NCI-H510A (cell line): Measurements from ENCODE around the gene LZTR1.

Experiments used
- DNase-seq: peaks from one replicate; lab custom pipeline; 2025; lab: John Stamatoyannopoulos, UW

Gene LZTR1

DNA sequence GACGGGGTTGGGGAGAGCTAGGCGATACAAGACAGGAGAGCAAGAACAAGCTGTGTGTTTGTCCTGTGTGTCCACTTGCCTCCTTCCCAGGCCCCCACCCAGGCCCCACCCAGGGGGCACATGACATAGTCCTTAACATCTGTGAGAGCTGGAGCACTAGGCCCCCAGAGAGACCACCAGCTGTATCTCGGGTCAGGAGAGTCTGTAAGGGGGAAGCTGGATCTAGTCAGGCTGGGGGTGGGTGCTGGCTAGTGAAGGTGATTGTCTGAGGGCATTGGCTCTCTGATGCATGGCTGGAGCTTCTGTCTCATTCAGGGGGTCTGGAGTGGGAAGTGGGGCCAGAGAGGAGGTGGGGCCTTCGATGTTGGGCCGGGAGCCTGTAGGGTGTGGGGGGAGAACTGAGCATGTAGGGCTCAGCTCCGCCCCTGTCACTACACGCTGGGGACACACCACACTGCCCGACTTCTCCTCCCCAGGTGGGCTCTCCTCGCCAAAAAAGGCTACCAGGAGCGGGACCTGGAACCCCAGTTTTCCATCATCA is 33.4 kb downstream of the LZTR1 start:
- no peak for DNase-seq

DNA sequence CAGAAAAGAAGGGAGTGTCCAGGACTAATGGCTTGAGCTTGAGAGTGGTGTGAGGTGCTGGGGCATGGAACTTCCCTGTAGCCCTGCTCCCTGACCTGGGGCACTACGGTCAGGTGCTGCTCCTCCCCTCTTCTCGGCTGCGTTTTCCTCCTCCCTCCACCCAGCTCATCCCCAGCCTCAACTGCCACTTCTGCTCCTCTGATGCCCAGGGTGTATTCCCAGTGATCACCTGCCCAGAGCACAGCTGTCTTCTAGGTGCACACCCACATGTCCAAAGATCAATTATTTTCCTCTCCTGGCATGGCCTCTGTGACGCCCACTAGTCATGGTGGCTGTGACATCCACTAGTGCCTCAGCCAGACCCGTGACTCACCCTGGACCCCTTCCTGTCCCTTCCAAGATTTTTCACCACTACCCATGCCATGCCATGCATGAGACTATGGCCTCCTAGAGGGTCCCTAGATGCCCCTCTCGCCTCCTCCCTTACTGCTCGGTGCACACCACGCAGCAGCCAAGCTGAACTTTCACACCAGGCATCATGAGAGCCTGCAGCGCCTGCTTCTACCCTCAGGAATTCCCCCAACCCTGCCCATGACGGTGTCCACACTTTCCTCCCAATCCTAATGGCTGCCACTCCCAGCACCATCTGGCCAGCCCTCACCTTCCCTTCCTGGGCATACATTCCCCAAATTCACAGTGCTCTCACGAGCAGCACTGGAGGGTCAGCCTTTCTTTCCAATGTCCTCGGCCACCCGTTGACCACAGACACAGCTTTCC is 34.7 kb downstream of the LZTR1 start:
- no peak for DNase-seq

DNA sequence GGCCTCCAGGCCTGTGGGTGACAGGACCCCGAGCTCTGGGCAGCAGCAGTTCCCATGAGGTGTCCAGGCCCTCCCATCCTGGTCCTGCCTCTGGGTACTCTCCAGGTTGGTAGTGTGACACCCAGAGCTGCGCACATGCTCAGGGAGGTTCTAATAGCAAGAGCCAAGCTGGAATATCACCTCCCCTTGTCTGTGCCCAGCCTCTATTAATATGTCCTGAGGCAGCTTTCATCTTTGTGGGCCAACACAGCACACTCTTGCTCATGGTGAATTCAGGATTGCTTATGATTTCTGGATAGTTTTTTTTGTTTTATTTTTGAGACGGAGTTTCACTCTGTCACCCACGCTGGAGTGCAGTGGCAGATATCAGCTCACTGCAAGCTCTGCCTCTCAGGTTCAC is 36.2 kb downstream of the LZTR1 start:
- DNase-seq: no peak

DNA sequence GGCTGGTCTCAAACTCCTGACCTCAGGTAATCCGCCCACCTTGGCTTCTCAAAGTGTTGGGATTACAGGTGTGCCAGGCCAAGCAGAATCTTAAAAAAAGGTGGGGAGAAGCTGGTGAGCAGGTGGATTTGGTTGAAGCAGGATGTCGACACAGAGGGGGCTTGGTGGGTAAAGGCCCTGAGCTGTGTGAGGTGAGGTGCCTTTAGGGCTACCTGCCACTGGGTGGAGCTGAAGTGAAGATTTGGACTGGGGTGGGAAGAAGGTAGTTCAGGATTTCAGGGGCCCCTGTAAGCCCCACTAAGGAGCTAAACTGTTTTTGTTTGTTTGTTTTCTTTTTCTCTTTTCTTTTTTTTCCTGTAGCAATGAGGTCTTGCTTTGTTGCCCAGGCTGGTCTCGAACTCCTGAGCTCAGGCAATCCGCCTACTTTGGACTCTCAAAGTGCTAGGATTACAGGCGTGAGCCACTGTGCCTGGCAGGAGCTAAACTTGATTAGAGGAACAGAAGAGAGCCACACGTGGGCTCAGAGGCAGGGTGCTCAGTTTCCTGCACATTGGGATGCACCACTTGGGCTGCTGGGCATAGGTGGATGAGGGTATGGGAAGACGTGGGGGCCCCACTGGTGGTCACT is 38.8 kb downstream of the LZTR1 start:
- no peak for DNase-seq

DNA sequence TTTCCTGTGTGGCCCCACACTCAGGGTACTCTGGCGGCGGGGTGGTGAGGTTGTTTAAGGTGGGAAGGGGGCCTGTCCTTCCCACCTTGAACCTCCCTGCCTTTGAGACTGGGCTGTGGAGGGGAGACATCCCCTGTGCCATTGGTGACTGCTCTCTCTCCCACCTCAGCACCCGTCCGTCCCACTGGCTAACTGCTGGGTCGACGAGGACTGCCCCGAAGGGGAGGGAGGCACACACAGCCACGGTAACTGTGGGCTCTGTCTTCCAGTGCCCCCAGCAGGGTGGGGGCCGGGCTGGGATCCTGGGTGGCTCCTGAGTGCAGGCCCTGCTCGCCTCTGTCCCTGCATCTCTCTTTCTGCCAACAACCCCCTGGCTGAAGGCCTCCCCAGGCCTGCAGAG is 40.4 kb downstream of the LZTR1 start:
- no peak for DNase-seq

DNA sequence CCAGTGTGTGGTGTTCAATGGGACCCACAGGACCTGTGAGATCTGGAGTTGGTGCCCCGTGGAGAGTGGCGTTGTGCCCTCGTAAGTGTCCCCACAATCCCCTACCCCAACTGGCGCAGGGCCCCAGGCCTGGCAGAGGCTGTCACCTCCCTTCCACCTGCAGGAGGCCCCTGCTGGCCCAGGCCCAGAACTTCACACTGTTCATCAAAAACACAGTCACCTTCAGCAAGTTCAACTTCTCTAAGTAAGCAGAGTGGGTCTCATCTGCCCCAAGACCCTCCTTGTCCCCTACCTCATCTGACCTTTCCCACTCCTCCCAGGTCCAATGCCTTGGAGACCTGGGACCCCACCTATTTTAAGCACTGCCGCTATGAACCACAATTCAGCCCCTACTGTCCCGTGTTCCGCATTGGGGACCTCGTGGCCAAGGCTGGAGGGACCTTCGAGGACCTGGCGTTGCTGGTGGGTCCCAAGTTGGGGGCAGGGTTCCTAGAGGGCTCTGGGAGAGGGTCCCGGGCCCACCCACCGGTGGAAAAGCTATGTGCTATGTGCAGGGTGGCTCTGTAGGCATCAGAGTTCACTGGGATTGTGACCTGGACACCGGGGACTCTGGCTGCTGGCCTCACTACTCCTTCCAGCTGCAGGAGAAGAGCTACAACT is 41.0 kb downstream of the LZTR1 start:
- no peak for DNase-seq

DNA sequence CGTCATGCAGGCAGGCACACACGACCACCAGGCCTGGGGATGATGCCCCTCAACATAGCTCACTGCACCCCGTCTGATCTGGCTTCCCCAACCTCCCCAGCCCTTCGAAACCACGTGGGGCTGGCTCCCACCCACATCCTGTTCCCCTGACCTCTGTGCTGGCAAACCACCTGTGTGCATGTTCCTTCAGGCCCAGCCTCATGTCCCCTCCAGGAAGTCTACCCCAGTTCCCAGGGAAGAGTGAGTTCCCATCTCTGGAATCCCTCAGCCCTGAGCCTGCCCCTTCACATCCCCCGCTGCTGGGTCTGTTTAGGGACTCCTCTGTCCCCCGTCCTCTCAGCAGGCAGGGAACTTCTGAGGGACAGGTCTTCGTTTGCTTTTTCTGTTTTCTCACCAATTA is 43.2 kb downstream of the LZTR1 start:
- DNase-seq: no peak

DNA sequence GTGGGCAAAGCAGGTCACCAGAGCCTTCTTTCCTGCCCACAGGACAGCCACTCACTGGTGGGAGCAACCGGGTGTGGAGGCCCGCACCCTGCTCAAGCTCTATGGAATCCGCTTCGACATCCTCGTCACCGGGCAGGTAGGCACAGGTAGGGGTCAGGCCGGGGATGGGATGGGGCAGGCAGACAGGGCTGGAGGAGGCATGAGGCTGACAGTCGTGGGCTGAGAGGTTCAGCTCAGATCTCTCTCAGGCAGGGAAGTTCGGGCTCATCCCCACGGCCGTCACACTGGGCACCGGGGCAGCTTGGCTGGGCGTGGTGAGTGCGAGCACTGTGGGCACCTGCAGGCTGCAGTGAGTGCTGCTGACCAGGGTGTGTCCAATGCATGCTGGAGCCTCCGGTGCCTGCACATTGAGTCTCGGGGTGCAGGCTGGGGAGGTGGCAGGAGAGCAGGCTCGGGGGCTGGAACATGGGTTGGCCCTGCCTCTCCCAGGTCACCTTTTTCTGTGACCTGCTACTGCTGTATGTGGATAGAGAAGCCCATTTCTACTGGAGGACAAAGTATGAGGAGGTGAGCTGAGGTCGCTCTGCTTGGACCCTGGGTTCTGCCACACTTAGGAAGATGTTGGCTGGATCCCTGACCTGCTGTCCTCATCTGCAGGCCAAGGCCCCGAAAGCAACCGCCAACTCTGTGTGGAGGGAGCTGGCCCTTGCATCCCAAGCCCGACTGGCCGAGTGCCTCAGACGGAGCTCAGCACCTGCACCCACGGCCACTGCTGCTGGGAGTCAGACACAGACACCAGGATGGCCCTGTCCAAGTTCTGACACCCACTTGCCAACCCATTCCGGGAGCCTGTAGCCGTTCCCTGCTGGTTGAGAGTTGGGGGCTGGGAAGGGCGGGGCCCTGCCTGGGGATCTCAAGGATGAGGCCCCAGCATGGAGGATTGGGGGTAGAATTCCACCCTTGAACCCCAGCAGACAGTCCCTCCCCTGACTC is 44.0 kb downstream of the LZTR1 start:
- no peak for DNase-seq

DNA sequence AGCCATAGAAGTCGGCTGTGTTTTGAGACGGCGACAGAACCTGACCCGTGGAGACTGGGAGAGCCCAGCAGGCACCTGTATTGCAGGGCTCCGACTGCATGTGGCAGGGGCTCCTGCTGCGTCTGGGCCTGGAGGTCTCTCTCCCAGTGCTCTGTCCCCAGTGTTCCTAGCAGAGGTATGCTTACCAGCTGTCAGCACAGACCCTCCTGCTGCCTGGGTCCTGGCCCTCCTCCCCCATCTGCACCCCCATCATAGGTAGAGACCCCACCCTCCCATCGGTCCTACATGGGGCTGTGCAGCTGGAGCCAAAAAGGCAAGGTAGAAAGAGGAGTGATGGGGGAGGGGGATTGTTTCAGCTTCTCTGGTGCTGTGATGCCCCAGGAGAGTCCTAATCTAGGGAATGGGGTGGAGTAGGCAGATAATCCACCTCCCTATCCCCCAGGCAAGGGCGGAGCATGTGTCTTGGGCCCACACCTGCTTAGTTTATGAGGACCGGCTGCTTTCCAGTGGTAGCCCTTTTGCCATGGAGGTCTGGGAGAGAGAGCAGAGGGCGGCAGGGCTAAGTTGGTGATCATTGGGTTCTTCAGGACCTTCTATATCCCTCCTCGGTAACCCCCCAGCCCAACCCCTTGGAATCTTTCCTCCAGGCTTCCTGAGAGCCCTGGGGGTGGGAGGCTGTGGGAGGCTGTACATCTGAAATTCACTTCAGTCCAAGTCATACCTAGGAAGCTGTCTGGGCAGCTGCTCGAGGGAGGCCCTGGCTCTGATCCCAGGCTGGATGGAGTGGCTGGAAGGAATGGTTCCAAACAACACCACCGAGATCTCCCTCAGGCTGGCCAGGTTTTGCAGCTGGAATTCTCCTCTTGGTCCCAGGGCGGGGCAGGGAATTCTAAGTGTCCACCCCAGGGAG is 44.9 kb downstream of the LZTR1 start:
- DNase-seq: no peak

DNA sequence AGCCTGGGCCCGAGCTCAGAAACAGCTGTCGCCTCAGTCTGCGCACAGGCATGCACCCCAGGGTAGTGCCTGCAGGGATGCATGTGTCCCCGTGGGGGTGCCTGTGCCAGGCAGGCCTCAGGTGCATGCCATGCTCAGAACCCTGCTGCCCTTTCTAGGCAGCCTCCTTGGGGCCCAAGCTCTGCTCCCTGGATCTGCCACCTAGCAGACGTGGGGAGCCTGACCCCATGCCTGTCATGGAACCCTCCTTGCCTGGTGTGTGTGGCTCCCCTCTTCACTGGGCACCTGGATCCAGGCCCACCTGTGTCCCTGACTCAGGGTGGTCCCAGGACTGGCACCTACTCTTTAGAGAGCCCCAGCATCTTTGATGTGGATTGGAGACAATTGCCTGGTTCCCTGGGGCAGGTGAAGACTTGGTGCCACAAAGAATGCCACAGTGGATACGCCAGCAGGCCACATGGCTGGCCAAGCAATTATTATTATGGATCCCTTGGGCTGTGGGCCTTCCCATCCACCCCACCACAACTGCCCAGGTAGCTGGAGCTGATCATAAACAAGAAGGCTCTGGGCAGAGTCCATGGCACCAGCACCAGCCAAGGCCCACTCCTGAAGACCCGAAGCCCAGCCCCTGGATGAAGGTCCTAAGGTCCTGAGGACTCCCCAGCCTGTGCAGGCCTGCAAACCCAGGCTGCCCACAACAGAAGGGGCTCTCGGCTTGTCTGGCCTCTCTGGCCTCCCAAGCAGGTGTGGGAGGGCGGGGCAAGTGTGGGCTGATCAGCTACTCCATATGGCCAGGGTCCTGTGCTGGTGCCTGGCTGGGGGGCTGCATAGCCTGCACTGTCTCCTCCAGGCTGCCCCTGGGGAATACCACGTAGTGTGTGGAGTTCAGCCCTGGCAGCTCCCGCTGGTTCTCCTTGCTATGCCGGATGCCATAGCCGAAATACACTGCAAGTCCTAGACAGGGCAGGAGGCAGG is 46.5 kb downstream of the LZTR1 start:
- DNase-seq: no peak

DNA sequence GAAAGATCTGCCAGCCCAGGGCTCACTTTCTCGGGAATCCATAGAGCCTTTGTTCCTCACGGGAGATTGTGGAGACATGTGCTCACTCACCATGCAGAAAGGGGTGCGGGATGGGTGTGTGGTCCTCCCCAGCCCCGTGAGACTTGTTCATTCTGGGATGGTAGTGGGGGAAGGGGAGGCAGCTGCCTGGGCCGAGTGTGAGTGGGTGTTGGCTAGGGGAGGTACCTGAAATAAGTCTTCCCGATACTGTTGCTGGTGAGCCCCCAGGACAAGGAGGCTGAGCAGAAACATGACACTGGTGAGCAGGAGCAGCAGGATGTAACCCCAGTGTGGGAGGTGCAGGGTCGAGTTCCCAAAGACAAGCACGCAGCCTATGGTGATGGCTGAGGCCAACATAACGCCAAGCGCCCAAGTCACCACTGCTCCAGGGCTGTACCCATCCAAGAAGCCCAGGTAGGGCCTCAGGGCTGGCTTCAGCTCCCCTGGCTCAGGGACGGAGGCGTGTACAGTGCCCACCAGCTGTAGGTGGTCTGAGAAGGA is 47.5 kb downstream of the LZTR1 start:
- DNase-seq: no peak

DNA sequence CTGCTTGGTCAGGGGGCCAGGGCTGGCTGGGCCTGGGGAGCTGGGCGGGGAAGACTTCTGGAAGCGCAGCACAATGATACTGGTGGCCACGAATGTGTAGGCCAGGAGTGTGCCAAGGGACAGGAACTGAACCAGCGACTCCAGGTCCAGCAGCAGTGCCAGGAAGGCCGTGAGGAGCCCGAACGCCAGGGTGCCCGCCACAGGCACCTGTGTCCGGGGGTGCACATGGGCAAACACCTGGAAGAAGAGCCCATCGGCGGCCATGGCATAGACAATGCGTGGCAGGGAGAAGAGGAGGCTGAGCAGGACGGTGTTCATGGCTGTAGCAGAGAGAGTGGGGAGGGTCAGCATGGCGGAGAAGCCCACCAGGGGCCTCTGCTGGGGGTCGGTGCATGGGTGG is 47.9 kb downstream of the LZTR1 start:
- no peak for DNase-seq

DNA sequence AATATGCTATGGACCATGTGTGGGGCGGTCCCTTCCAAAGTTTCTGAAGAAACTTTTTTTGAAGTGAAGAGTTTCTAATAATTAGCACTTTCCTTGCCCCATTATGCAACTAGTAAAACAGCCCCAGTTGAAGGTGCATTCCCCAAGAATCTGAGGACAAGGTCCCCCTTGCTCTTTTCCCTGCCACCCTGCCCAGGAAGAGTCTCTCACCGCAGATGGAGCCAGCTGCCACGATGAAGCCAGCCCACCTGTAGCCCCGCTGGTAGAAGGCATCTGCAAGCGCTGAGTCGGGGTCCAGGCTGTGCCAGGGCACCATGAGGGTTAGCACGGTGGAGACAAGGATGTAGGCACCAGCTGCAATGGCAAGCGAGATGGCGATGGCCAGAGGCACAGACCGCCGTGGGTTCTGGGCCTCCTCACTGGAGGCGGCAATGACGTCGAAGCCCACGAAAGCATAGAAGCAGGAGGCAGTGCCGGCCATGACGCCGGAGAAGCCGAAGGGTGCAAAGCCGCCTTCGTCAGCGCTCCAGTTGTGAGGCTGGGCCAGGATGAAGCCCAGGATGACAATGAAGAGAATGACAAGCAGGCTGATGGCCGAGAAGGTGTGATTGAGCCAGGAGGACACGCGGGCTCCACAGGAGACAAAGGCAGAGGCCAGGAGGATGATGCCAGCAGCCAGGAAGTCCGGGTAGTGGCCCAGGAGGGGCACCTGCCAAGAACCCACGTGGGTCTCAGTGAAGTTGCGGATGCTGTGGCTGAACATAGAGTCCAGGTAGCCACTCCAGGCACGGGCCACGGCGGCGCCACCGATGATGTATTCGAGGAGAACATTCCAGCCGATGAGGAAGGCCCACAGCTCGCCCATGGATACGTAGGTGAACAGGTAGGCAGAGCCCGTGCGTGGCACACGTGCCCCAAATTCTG is 48.8 kb downstream of the LZTR1 start:
- no peak for DNase-seq

DNA sequence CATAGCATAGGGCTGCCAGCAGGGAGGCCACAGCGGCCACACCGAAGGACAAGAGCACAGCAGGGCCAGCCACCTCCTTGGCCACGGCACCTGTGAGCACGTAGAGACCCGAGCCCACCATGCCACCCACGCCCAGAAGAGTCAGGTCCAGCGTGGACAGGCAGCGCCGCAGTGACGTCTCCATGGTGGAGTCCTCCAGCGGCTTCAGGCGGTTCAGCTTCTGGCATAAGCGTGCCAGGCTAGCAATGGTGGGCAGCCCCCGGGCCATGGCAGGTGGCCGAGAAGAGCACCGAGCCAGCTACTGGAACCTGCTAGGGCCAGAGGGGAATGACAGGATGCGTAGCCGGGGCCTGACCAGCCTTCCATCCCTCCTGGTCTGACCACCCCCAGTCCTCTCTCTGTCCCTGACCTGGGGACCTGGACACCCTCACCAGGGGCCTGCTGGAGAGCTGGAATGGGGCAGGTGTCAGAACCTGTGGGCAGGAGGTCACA is 49.5 kb downstream of the LZTR1 start:
- DNase-seq: no peak

DNA sequence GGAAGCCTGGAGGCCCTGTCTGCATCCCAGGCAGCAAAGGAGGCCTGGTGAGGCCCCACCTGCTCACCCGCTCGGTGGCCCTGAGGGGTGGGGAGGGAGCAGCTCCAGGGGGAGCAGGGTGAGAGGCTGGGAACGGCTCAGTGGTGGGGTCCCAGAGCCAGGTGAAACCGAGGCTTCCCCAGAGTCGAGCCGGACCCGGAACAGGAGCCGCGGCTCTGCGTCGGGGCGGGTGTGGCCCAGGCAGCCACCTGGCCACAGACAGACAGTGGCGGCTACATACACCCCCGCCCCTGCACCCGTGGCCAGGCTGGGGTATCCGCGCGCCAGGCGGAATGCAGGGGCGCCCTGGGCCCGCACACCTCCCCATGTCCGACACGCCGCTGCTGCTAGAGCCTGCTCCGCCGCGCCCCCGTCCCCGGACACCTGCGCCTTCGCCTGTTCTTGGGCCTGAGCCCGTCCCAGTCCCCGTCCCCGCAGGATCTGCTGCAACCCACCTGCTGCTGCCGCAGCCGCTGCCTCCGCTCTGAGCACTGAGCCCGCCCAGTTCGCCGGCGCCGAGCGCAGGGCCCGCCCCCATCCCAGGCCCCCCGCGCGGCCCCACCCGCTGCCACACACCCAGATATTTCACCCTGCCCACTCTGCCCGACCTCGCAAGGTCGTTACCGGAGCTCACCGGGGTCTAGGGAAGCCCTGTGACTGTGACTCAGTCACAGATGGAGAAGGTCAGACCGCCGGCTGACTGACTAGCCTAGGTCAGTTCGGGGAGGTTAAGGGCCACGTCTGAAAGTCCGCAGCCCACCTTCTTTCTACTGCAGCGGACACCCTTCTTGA is 50.2 kb downstream of the LZTR1 start, which contains the start of gene SLC7A4:
SLC7A4 (minus strand) TSS at position 525 of the 831 bp plus-strand sequence. CDS start 749 bp downstream, outside the sequence.
- no peak for DNase-seq

DNA sequence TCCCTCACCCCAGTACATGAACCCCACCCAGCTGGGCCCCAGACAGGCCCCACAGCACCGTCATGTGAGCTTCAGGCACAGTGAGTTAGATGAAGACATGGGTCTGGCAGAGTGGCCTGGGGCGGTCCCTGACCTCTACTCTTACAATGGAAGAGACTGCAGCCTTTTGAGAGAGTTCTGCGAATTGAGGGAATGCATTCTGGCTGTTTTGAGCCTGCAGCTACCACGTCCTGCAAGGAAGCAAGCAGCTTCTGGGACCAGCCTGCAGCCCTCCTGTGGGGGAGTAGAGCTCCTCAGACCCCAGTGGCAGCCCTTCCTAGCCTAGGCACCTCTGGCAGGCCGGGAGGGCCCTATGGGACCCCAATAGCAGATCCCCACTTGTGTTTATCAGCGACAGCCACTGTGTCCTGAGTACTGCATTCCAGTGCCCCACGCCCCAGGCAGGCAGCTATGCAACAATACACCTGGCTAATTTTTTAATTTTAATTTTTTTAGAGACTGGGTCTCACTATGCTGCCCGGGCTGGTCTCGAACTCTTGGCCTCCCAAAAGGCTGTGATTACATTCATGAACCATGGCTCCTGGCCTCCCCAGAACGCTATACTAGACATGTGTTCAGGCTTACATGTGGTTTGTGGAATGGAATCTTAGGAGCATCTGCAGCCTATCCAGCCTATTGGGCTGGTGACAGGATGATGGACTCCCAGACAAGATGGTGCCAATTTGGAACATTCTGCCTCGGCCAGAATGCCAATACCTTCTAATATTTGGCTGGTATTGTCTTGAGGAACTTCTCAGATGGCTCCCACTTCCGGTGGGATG is 51.0 kb downstream of the LZTR1 start:
- no peak for DNase-seq
